SK-N-MC (cell line): ENCODE results near the gene CCR5.

Experiments
- EZH2 ChIP-seq: fragments of 200-600 bp; sonication (generic); IDR thresholded peaks from one replicate; pipeline ENCODE4 v1.6.1; 2017; ENCODE audit warnings: antibody characterized with exemption
- POLR2AphosphoS5 ChIP-seq: IDR thresholded peaks from 2 replicates; pipeline ENCODE4 v1.6.1; 2012; ENCODE audit warnings: mild to moderate bottlenecking, low read depth, low read length, borderline replicate concordance

DNA sequence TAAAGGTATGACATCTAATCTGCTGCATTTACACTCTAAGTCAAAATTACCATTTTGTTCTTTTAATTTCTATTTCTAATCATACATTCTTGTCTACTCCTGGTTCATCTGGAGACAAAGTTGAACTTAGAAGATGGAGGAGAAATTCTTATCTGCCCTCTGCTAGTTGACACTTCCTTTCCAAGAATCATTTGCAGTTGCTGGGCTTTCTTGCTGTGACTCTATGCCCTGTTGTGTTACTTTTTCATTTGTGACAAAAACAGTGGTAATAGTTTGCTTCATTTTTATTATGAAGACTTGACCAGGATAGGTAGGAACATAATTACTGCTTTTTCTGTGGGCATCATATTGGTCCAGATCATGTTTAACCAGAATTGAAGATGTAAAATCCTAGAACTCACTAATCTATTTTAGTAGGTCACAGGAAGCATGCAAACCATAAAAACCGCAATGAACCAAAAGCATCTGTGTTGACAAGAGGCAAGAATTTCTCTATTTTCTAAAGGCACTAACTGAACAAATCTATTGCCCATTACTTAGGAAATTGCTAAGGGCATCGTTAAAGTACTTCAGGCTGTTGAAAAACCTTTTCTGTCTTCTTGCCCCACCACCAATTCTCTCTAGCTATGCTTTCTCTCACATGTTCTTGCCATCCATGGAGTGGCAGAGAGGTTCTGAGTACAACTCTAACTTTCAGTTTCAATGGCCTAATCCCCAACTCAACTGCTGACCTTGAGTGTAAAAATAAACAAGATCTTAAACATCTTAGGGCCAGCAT, 21.1 kb upstream of the CCR5 start:
- TF ChIP-seq EZH2 (no peak), POLR2AphosphoS5 (no peak)
